HG03460 (cell line): ENCODE measurements around the gene FBXL14.

Experiments
- ATAC-seq: cut with Tn5 transposase; IDR thresholded peaks from one replicate; pipeline ENCODE4 v1.9.1; 2021; ENCODE audit not compliant: unreplicated experiment

The FBXL14 gene

GRCh38 chr12:1517734-1518525 is 76.5 kb downstream of the FBXL14 start:
- no peak for ATAC-seq

- no peak for ATAC-seq
Observed at GRCh38 chr12:1517007-1517406, 77.4 kb downstream of the FBXL14 start.
